Neural cell (in vitro differentiated cells): ENCODE results near the gene RAPGEF2. TPM values are rescaled to one million over a fixed set of nuclear protein-coding genes. Genes with fewer than 3 reads are reported as not detected.

Source experiments
- H2AFZ ChIP-seq: fragments of 200-600, 300-800 bp; sonication (generic), shearing (Covaris generic); 2 replicates; pipeline ENCODE4 v1.6.0; 2014; ENCODE audit warnings: low read depth, mild to moderate bottlenecking, antibody characterized with exemption, low read length, moderate library complexity
- H3F3A ChIP-seq: fragments of 200-600 bp; shearing (Covaris generic); 2 replicates; pipeline ENCODE4 v1.6.1; 2016; ENCODE audit warnings: mild to moderate bottlenecking, moderate library complexity, mixed read lengths, antibody characterized with exemption, low read length; ENCODE audit not compliant: insufficient read depth, poor library complexity, severe bottlenecking
- H3K27ac ChIP-seq: fragments of 200-600, 300-800 bp; sonication (generic), shearing (Covaris generic); 2 replicates; pipeline ENCODE4 v1.5.1; 2014; ENCODE audit warnings: mild to moderate bottlenecking, low read length, moderate library complexity
- H3K27me3 ChIP-seq: fragments of 300-800, 200-600 bp; sonication (generic), shearing (Covaris generic); 2 replicates; pipeline ENCODE4 v1.6.0; 2014; ENCODE audit warnings: mild to moderate bottlenecking, low read depth, low read length, moderate library complexity; ENCODE audit not compliant: insufficient read depth
- H3K36me3 ChIP-seq: fragments of 300-800, 200-600 bp; sonication (generic), shearing (Covaris generic); 2 replicates; pipeline ENCODE4 v1.5.1; 2014; ENCODE audit warnings: mild to moderate bottlenecking, antibody characterized with exemption, low read length, moderate library complexity; ENCODE audit not compliant: insufficient read depth
- H3K4me2 ChIP-seq: fragments of 300-800, 200-600 bp; sonication (generic), shearing (Covaris generic); 2 replicates; pipeline ENCODE4 v1.6.0; 2014; ENCODE audit warnings: mild to moderate bottlenecking, low read length
- H3K4me3 ChIP-seq: fragments of 300-800, 200-600 bp; sonication (generic), shearing (Covaris generic); 2 replicates; pipeline ENCODE4 v1.5.1; 2014; ENCODE audit warnings: mild to moderate bottlenecking, low read length, moderate library complexity
- H3K79me2 ChIP-seq: fragments of 200-600 bp; shearing (Covaris generic); replicated peaks from 2 replicates; pipeline ENCODE4 v1.6.0; 2014; ENCODE audit warnings: mild to moderate bottlenecking, low read length, moderate library complexity; ENCODE audit not compliant: insufficient read depth
- H3K9ac ChIP-seq: fragments of 300-800, 200-600 bp; sonication (generic), shearing (Covaris generic); 2 replicates; pipeline ENCODE4 v1.6.1; 2016; ENCODE audit warnings: mild to moderate bottlenecking, low read length, mixed read lengths
- H3K9me2 ChIP-seq: fragments of 200-600 bp; shearing (Covaris generic); 2 replicates; pipeline ENCODE4 v1.6.1; 2016; ENCODE audit warnings: mild to moderate bottlenecking, low read length, mixed read lengths; ENCODE audit not compliant: insufficient read depth
- H3K9me3 ChIP-seq: fragments of 200-600, 300-800 bp; sonication (generic), shearing (Covaris generic); 2 replicates; pipeline ENCODE4 v1.6.1; 2016; ENCODE audit warnings: mild to moderate bottlenecking, mixed run types, low read length, moderate library complexity, mixed read lengths
- H4K20me1 ChIP-seq: fragments of 200-600 bp; shearing (Covaris generic); 2 replicates; pipeline ENCODE4 v1.6.1; 2016; ENCODE audit warnings: mild to moderate bottlenecking, mixed run types; ENCODE audit not compliant: insufficient read depth
- CTCF ChIP-seq: fragments of 450-650 bp; IDR thresholded peaks from 2 replicates; pipeline ENCODE4 v1.5.1; 2014; ENCODE audit warnings: antibody characterized with exemption, mild to moderate bottlenecking, moderate library complexity; ENCODE audit not compliant: poor library complexity, severe bottlenecking
- EP300 ChIP-seq: fragments of 450-650 bp; conservative IDR thresholded peaks from 2 replicates; pipeline ENCODE4 v1.6.1; 2014; ENCODE audit warnings: antibody characterized with exemption, mild to moderate bottlenecking, moderate library complexity; ENCODE audit not compliant: poor library complexity, severe bottlenecking
- EZH2 ChIP-seq: fragments of 200-600, 300-800 bp; shearing (Covaris generic), sonication (generic); IDR thresholded peaks from 2 replicates; pipeline ENCODE4 v1.6.1; 2014; ENCODE audit warnings: antibody characterized with exemption, low read length, borderline replicate concordance, mild to moderate bottlenecking; ENCODE audit not compliant: insufficient read depth, poor library complexity, severe bottlenecking
- MXI1 ChIP-seq: fragments of 450-650 bp; conservative IDR thresholded peaks from 2 replicates; pipeline ENCODE4 v1.6.1; 2014; ENCODE audit warnings: antibody characterized with exemption, mild to moderate bottlenecking; ENCODE audit not compliant: poor library complexity, severe bottlenecking
- POLR2AphosphoS5 ChIP-seq: IDR thresholded peaks from 2 replicates; pipeline ENCODE4 v1.6.1; 2012
- RAD21 ChIP-seq: fragments of 450-650 bp; conservative IDR thresholded peaks from 2 replicates; pipeline ENCODE4 v1.6.1; 2014; ENCODE audit warnings: antibody characterized with exemption, mild to moderate bottlenecking, moderate library complexity
- SMC3 ChIP-seq: fragments of 450-650 bp; conservative IDR thresholded peaks from 2 replicates; pipeline ENCODE4 v1.6.1; 2014; ENCODE audit warnings: antibody characterized with exemption, mild to moderate bottlenecking, moderate library complexity; ENCODE audit not compliant: poor library complexity
- TAF1 ChIP-seq: IDR thresholded peaks from 2 replicates; pipeline ENCODE4 v1.6.1; 2012; ENCODE audit warnings: low read depth
- polyA plus RNA-seq: library from polyadenylated mRNA; depleted of rRNA; stranded (reverse); fragments of >200 nt; gene quantifications from 2 replicates; pipeline ENCODE4 v1.2.3, GENCODE V29; 2014
- TF ChIP-seq, protein P1 (sequence below): IDR thresholded peaks from 2 replicates; pipeline ENCODE4 v1.6.1; 2012; ENCODE audit warnings: borderline replicate concordance

RAPGEF2 gene
- polyA plus RNA-seq, 1 donor from 2014 or later, result 134 TPM

DNA sequence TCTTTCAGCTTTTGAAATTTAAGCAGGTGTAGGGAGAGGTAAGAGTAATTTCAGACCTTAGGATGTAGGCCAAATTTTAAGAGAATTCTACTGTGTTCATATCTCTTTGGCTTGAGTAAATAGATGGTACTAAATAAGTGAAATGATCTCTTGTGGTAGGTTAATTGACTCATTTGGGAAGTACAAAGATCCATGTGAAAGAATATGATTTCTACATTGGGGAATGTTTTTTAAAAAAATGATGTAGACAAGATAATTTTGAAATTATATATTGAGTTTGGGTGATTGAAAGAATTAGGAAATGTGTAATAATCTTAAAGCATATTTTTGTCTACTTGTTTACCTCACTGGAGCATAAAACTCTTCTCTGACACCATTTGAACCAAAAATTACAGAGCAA is 35.6 kb downstream of the RAPGEF2 start:
- no peak overlapping the region for H3K27ac ChIP-seq
- no peaks in the 10 kb centered on the region for H3K36me3 ChIP-seq
- H3K9me3 ChIP-seq, result no peaks in the 10 kb centered on the region
- peaks cover 97% of the 10 kb centered on the region for H3K79me2 ChIP-seq
- H3F3A ChIP-seq, result no peaks in the 10 kb centered on the region
- H3K4me3 ChIP-seq, result no peak overlapping the region
- no peak for TF ChIP-seq CTCF
- TF ChIP-seq SMC3, result no peak
- no peak for TF ChIP-seq RAD21
- TF ChIP-seq EP300, result no peak
- TF ChIP-seq POLR2AphosphoS5, result no peak
- TF ChIP-seq, protein P1, sequence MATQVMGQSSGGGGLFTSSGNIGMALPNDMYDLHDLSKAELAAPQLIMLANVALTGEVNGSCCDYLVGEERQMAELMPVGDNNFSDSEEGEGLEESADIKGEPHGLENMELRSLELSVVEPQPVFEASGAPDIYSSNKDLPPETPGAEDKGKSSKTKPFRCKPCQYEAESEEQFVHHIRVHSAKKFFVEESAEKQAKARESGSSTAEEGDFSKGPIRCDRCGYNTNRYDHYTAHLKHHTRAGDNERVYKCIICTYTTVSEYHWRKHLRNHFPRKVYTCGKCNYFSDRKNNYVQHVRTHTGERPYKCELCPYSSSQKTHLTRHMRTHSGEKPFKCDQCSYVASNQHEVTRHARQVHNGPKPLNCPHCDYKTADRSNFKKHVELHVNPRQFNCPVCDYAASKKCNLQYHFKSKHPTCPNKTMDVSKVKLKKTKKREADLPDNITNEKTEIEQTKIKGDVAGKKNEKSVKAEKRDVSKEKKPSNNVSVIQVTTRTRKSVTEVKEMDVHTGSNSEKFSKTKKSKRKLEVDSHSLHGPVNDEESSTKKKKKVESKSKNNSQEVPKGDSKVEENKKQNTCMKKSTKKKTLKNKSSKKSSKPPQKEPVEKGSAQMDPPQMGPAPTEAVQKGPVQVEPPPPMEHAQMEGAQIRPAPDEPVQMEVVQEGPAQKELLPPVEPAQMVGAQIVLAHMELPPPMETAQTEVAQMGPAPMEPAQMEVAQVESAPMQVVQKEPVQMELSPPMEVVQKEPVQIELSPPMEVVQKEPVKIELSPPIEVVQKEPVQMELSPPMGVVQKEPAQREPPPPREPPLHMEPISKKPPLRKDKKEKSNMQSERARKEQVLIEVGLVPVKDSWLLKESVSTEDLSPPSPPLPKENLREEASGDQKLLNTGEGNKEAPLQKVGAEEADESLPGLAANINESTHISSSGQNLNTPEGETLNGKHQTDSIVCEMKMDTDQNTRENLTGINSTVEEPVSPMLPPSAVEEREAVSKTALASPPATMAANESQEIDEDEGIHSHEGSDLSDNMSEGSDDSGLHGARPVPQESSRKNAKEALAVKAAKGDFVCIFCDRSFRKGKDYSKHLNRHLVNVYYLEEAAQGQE, result no peak
- TF ChIP-seq TAF1, result no peak
- no peak for TF ChIP-seq MXI1
- TF ChIP-seq EZH2, result no peak
- H3K9ac ChIP-seq, result no peak overlapping the region
- H3K9me2 ChIP-seq, result no peaks in the 10 kb centered on the region
- no peak overlapping the region for H2AFZ ChIP-seq
- H3K4me2 ChIP-seq, result no peak overlapping the region
- H3K27me3 ChIP-seq, result no peaks in the 10 kb centered on the region
- peaks cover 47% of the 10 kb centered on the region for H4K20me1 ChIP-seq

- Histone ChIP-seq H3K4me3 (no peak overlapping the region), H3K27me3 (no peaks in the 10 kb centered on the region), H3K79me2 (peaks cover 99% of the 10 kb centered on the region), H3K36me3 (no peaks in the 10 kb centered on the region), H3K9ac (no peak overlapping the region), H4K20me1 (peaks cover 49% of the 10 kb centered on the region), H3K9me3 (no peaks in the 10 kb centered on the region), H3K9me2 (no peaks in the 10 kb centered on the region), H3K4me2 (no peak overlapping the region), H3K27ac (no peak overlapping the region), H3F3A (no peaks in the 10 kb centered on the region), H2AFZ (no peak overlapping the region)
- TF ChIP-seq POLR2AphosphoS5 (no peak), TAF1 (no peak), CTCF (no peak)
- TF ChIP-seq, protein P1, result no peak
Observed at GRCh38 chr4:159141193-159141592, 38.3 kb downstream of the RAPGEF2 start.
